GM19099 (cell line): ENCODE results near the gene OR8B8.

Source experiments
- POLR2A ChIP-seq: IDR thresholded peaks from 3 replicates; pipeline ENCODE4 v1.6.1; 2011; ENCODE audit warnings: low read depth; ENCODE audit not compliant: insufficient read length; ENCODE audit errors: extremely low read depth

OR8B8 gene

GRCh38 chr11:124463324-124463723, 17.8 kb upstream of the OR8B8 start:
- no peak for TF ChIP-seq POLR2A

DNA sequence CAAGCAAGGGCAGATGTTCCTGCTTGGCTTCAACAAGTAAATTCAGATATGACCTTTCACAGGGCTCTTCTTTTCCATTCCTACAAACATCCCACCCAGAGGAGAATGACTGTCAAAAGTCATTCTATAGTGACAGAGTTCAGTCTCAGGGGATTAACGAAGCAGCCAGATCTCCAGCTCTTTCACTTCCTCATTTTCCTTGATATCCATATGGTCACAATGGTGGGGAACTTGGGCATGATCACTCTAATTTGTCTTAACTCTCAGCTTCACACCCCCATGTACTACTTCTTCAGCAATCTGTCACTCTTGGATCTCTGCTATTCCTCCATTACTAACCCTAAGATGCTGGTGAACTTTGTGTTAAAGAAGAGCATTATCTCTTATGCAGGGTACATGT, 15.0 kb upstream of the OR8B8 start:
- TF ChIP-seq POLR2A: no peak

DNA sequence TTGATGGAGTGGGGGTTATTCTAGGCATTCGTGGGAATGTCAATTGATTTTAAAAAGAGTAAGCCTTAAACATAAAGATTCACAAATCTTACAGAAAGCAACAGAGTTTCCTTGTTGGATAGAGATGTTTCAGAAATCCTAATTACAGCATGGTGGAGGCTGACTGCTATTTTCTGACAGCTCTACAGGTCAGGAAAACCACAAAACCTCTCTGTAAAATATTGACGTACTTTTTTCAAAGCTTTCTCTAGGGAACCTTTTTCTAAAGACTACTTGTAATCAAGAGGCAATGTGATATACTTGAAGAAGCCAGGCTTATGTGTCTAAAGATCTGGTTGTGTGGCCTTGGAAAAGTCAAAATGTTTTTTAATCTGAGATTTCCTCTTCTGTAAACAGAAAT, 9.1 kb upstream of the OR8B8 start:
- TF ChIP-seq POLR2A: no peak

DNA sequence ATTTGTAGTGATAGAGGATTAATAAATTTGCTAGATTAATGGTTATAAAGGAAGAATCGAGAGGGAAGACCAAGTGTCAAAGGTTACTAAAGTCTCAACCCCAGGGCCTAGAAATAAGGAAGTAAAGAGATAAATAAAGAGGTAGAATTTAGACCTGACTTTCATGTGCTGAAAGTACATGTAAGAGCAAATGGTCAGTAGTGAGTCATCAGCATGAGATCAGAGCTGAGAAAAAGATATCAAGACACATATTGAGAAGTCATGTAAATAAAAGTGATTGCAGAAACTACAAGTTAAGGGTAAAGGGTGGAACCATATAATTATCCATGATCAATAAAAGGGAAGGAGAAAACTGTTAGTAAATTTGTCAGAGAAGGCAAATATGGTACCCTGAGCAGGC, 1.4 kb upstream of the OR8B8 start:
- TF ChIP-seq POLR2A: no peak

DNA sequence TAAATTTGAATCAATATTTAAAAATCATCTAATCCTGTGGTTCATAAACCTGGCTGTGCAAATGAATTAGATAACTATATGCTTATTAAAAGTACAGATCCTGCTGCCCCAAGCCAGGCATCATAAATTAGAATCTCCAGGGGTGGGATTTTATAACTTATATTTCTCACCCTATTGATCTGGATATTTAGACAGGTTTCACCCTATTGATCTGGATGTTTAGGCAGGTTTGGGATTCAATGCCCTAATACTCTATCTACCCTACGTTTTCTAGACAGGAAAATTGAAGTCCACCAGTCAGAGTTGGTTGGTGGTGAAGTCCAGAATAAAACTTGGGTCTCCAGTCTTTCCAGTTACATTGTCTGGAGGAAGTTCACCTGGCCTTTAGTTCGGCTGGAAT, 2.6 kb downstream of the OR8B8 start:
- TF ChIP-seq POLR2A: no peak

- TF ChIP-seq POLR2A: no peak
Observed at GRCh38 chr11:124442442-124442841, 3.1 kb downstream of the OR8B8 start.

GRCh38 chr11:124441519-124441918, 4.0 kb downstream of the OR8B8 start:
- no peak for TF ChIP-seq POLR2A

DNA sequence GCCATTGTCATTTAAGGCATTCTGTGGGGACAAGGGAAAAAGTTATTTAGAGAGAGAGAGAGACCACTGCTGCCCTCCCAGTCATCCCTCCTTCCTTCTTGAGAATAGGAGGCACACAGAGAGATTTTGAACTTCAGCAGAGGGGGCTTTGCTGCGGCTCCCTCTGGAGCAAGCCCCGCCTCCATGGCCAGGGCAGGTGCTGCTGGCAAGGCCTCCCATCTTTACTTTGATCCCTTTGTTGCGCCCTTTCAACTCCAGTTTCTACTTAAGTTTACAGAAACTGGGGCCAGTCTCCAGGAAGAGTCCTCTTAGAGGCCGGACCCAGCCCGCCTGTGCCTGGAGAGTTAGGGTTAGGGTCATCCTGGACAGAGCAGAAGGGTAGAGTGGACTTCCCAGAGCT, 4.4 kb downstream of the OR8B8 start:
- no peak for TF ChIP-seq POLR2A

DNA sequence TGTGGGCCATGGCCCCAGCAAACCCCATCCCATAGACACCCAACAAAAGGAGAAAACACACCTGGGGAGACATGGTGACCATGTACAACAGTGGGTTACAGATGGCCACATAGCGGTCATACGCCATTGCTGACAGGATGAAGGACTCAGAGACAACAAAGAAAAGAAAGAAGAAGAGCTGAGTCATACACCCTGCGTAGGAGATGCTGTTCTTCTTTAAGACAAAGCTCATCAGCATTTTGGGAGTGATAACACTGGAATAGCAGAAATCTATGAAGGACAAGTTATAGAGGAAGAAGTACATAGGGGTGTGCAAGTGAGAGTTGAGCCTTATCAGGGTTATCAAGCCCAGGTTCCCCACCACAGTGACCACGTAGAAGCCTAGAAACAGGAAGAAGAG, 4.9 kb downstream of the OR8B8 start:
- no peak for TF ChIP-seq POLR2A

GRCh38 chr11:124434699-124435098, 10.8 kb downstream of the OR8B8 start:
- no peak for TF ChIP-seq POLR2A

GRCh38 chr11:124429599-124429998, 15.9 kb downstream of the OR8B8 start:
- TF ChIP-seq POLR2A: no peak

- no peak for TF ChIP-seq POLR2A
Observed at GRCh38 chr11:124424384-124424921, 21.0 kb downstream of the OR8B8 start, which contains the start of gene OR8B4. Gene OR8B4, minus strand, starts transcription at chr11:124424871. Its CDS starts 0 bp downstream, at chr11:124424871.

GRCh38 chr11:124421043-124421442, 24.5 kb downstream of the OR8B8 start:
- TF ChIP-seq POLR2A: no peak

GRCh38 chr11:124415356-124415923, 30.1 kb downstream of the OR8B8 start:
- no peak for TF ChIP-seq POLR2A

DNA sequence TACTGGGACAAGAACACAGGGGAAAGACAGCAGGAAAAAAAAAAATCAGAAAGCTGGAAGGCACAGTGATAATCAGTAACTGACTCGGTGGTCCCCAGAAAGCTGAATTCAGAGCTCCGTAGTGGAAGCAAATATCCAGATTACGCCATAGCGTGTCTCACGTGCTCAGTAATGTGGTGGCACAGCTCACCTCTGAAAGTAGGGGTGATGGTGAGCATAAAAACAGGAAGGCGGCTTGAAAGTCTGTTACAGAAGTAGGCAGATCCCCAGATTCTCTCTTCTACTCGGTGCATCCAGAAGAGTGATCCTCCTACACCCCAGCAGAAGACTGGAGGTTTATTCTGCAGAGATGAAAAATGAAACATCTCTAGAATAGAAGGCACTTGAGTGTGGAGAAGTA, 35.6 kb downstream of the OR8B8 start:
- no peak for TF ChIP-seq POLR2A

DNA sequence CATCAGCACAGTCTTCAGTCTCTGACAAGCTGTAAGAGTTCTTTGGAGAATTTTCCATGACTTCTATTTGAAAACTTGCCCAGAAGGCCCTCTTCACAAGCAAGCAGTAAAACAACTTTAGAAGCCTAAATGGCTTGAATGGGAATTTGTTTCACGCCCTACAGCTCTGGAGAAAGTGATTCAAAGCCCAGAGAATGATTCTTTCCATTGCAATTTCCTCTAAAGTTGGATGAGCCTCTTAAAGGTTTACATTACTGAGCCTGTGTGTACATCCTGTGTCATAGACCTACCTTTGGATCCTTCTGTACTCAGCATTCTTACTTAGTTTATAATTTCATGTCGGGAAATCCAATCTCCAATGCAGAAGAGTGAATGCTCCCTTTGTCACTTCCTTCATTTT, 39.9 kb downstream of the OR8B8 start:
- TF ChIP-seq POLR2A: no peak
